ENCODE results near the gene ZNF30. TPM values are rescaled to one million over a fixed set of nuclear protein-coding genes. Genes with fewer than 3 reads are reported as not detected.

ZNF30 gene
- total RNA-seq, 4 donors from 2014 or later, result 0.53 to 2.1 (median 1.8) TPM

DNA sequence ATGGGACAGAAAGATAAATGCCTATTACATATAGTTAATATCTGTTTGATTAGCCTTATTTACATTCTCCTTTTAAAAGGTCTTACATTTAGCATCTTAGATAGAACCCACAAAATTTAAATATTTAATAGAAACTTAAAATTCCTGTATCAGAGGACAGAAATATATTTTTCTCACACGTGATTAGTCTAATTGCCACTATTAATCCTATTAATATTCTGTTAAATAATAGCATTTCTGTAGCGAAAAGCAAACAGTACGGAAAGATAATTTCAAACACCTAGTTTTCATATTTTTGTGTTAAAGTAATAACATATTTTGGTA, 380 bp upstream of the ZNF30 start:
- intact Hi-C loops (cut with DNase I; ENCODE audit: low total_unique reads), result no loop called here
- no peak for DNase-seq (ENCODE audit: low spot score in 2 of 2)
- TF ChIP-seq, protein P1, sequence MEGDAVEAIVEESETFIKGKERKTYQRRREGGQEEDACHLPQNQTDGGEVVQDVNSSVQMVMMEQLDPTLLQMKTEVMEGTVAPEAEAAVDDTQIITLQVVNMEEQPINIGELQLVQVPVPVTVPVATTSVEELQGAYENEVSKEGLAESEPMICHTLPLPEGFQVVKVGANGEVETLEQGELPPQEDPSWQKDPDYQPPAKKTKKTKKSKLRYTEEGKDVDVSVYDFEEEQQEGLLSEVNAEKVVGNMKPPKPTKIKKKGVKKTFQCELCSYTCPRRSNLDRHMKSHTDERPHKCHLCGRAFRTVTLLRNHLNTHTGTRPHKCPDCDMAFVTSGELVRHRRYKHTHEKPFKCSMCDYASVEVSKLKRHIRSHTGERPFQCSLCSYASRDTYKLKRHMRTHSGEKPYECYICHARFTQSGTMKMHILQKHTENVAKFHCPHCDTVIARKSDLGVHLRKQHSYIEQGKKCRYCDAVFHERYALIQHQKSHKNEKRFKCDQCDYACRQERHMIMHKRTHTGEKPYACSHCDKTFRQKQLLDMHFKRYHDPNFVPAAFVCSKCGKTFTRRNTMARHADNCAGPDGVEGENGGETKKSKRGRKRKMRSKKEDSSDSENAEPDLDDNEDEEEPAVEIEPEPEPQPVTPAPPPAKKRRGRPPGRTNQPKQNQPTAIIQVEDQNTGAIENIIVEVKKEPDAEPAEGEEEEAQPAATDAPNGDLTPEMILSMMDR (IDR thresholded peaks at IDR 0.05), result no peak
- TF ChIP-seq POLR2A (IDR thresholded peaks at IDR 0.05), result no peak
- no peak overlapping the region for H3K4me3 ChIP-seq (ENCODE audit: low read depth, poor library complexity, severe bottlenecking)
- whole genome bisulfite sequencing, 2 donors, result 72 to 75% methylated on average over 3 of the region's 3 CpGs

DNA sequence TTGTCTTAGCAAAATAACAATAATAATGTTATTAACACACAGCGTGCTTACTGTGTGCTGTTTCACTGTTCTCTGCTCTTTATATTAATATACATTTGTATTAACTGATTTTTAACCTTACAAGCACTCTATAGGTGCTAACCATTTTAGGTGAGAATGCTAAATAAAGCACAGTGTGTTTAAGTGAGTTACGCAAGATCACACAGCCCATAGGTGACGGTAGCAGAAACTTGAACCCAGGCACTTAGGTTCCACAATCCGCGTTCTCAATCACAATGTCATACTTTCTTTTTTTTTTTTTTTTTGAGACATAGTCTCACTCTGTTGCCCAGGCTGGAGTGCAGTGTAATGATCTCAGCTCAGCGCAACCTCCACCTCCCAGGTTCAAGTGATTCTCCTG, 5.8 kb downstream of the ZNF30 start:
- no peak for DNase-seq (ENCODE audit: low spot score in 2 of 2)
- intact Hi-C loops (cut with DNase I; ENCODE audit: low total_unique reads), result no loop called here
- TF ChIP-seq, protein P1 (IDR thresholded peaks at IDR 0.05), result no peak
- no peak for TF ChIP-seq POLR2A (IDR thresholded peaks at IDR 0.05)
- no peak overlapping the region for H3K4me3 ChIP-seq (ENCODE audit: low read depth, poor library complexity, severe bottlenecking)
- 96 to 97% methylated on average over 6 of the region's 6 CpGs for WGBS, 2 donors

DNA sequence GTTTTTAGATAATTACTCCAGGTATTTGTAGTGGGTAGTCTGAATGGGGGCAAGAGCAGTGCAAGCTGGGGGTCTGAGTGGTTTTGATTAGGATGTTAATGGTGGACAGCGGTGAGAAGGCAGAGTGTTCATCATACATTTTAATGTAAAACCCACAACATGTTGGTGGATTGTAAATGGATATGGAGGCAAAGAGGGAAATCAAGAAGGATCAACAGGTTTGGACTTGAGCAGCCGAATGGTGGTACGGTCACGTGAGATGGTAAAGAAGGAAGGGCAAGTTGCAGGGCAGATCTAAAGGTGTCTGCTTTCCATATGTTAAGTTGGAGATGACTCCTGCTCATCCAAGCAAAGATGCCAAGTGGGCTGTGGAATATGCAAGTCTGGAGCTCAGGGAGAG, 9.5 kb downstream of the ZNF30 start:
- WGBS, 2 donors, result 97 to 98% methylated on average over 4 of the region's 4 CpGs

DNA sequence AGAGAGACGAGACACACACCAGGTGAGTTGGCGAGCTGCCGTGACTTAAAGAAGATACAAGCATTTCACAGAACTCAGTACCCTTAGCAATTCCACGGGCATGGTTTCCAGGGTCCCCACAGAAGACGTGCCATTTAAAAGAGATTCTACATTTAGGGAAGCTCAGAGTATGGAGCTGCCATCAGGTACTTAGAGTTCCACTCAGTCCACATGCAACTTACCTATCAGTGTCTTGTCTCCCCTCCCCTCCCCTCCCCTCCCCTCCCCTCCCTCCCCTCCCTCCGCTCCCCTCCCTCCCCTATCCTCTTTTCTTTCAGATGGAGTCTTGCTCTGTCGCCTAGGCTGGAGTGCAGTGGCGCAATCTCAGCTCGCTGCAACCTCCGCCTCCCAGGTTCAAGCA, 12.2 kb downstream of the ZNF30 start:
- H3K4me3 ChIP-seq (ENCODE audit: low read depth, poor library complexity, severe bottlenecking), result no peak overlapping the region
- 93 to 96% methylated on average over 9 to 10 of the region's 10 CpGs for WGBS, 2 donors
- intact Hi-C loops (cut with DNase I; ENCODE audit: low total_unique reads), result no loop called here
- no peak for TF ChIP-seq POLR2A (IDR thresholded peaks at IDR 0.05)
- TF ChIP-seq, protein P1 (IDR thresholded peaks at IDR 0.05), result no peak
- DNase-seq (ENCODE audit: low spot score in 2 of 2), result no peak

More for the DNA sequence above, 9.5 kb downstream of the ZNF30 start:
- H3K4me3 ChIP-seq (ENCODE audit: low read depth, poor library complexity, severe bottlenecking), result no peak overlapping the region
- TF ChIP-seq, protein P1 (IDR thresholded peaks at IDR 0.05), result no peak
- no peak for TF ChIP-seq POLR2A (IDR thresholded peaks at IDR 0.05)
- no peak for DNase-seq (ENCODE audit: low spot score in 2 of 2)
- intact Hi-C loops (cut with DNase I; ENCODE audit: low total_unique reads), result no loop called here

DNA sequence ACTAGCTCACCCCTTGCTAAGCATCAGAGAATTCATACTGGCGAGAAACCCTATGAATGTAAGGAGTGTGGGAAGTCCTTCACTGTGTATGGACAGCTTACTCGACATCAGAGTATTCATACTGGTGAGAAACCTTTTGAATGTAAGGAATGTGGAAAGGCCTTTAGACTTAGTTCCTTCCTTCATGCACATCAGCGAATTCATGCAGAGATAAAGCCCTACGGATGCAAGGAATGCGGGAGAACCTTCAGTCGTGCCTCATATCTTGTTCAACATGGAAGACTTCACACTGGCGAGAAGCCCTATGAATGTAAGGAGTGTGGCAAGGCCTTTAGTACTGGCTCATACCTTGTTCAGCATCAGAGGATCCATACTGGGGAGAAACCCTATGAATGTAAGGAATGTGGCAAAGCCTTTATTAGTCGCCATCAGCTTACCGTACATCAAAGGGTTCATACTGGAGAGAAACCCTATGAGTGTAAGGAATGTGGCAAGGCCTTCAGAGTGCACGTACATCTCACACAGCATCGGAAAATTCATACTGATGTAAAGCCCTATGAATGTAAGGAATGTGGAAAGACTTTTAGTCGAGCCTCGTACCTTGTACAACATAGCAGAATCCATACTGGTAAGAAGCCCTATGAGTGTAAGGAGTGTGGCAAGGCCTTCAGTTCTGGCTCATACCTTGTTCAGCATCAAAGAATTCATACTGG, 17.3 kb downstream of the ZNF30 start:
- WGBS, 2 donors, result 93 to 99% methylated on average over 13 of the region's 13 CpGs
- TF ChIP-seq, protein P1 (IDR thresholded peaks at IDR 0.05), result no peak
- no peak for TF ChIP-seq POLR2A (IDR thresholded peaks at IDR 0.05)
- intact Hi-C loops (cut with DNase I; ENCODE audit: low total_unique reads), result no loop called here
- no peak for DNase-seq (ENCODE audit: low spot score in 2 of 2)
- H3K4me3 ChIP-seq (ENCODE audit: low read depth, poor library complexity, severe bottlenecking), result no peak overlapping the region

DNA sequence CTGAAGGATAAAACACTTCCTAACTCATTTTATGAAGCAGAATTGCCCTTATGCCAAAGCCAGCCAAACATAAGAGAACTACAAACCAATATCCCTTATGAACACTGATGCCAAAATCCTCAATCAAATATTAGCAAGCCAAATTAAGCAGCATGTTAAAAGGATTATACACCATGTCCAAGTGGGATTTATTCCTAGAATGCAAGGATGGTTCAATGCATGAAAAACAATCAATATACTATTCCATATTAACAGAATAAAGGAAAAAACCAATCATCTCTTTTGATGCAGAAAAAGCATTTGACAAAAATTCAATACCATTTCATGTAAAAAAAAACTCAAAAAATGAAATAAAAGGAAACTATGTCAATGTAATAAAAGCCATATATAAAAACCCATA, 26.4 kb downstream of the ZNF30 start:
- DNase-seq (ENCODE audit: low spot score in 2 of 2), result no peak
- intact Hi-C loops (cut with DNase I; ENCODE audit: low total_unique reads), result no loop called here
- no peak overlapping the region for H3K4me3 ChIP-seq (ENCODE audit: low read depth, poor library complexity, severe bottlenecking)
- TF ChIP-seq, protein P1 (IDR thresholded peaks at IDR 0.05), result no peak
- no peak for TF ChIP-seq POLR2A (IDR thresholded peaks at IDR 0.05)
